Stimulated activated CD4-positive, alpha-beta T cell treated with anti-CD3 and anti-CD28 coated beads, Interleukin-12 subunit alpha, Interleukin-12 subunit beta, amount 100 ng/mL, for 24 hours (primary cell): Measurements from ENCODE around the gene IFI44L.

Source experiments
- DNase-seq, 2 experiments: peaks; one replicate each; pipeline ENCODE4 v3.0.0-alpha.2; 2020; ENCODE audit warnings: low read depth in 2 of 2

The IFI44L gene

DNA sequence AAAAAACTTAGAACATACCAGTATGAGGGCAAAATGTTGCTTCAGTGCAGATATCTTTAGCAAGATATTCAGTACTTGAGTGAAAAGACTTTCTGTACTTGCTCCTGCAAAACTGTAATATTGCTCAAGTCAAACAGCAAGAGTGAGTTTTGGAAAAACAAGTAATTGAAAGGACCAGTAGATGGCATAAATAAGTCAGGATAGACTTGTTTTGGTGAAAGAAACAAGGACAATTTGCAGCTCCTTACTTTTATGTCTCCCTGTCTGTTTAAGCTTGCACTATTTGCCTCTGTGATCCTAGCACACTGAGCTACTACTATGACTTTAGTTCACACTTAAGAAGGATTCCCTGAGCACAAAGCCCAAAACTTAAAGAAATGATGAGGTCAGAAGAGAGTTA, 68.4 kb downstream of the IFI44L start:
- DNase-seq, result no peak

DNA sequence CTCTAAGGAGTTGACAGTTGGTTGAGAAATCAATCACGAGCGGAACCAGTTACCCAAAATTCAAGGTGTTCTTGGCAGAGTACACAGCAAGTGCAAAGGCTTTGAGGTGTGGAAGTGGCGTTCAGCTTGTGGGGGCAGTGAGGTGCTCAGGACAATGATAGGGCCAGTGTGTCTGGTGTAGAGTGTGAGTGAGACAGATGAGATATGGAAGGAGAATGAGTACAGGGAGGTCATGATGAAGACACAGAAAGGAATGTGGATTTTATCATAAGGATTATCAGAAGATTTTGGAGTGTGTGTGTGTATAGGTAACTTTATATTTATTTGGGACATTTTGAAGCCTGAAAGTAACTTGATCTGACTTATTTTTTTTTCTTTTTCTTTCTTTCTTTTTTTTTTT, 70.3 kb downstream of the IFI44L start:
- no peak for DNase-seq

DNA sequence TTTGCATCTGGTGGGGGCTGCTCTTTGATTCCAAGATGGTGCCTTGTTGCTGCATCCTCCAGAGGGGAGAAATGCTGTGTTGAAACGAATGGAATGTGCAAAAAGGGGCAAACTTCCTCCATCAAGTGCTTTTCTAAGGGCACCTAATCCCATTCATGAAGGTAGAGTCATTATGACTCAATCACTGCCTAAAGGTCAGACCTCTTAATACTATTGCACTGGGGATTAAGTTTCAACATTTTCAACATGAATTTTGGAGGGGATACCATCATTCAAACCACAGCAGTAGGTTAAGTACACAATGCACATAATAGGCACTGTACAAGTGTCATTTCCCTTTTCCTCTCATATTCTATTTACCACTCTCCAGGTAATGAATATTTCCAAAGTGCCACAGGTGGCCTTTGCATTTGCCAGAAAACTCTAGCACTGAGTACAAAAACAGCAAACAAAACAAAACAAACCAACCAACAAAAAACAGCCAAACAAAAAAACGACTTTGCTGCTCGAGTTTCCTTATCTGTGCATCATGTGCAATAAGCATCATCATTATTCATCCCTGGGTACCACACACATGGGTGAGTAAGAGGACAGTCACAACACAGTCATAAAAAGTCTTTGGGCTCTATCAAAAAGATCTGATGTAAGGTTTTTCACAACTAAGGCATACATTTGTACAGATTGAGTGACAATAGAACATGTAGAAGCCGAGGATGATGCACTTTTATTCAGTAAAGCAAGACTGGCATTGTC, 71.9 kb downstream of the IFI44L start:
- no peak for DNase-seq
